SIG-M5 treated with dmso at 0.1 percent for 504 hours (cell line): ENCODE data around the gene MAN2A2.

Experiments
- DNase-seq: peaks from one replicate; lab custom pipeline; 2025; ENCODE audit not compliant: unreplicated experiment; lab: John Stamatoyannopoulos, UW

MAN2A2 gene

DNA sequence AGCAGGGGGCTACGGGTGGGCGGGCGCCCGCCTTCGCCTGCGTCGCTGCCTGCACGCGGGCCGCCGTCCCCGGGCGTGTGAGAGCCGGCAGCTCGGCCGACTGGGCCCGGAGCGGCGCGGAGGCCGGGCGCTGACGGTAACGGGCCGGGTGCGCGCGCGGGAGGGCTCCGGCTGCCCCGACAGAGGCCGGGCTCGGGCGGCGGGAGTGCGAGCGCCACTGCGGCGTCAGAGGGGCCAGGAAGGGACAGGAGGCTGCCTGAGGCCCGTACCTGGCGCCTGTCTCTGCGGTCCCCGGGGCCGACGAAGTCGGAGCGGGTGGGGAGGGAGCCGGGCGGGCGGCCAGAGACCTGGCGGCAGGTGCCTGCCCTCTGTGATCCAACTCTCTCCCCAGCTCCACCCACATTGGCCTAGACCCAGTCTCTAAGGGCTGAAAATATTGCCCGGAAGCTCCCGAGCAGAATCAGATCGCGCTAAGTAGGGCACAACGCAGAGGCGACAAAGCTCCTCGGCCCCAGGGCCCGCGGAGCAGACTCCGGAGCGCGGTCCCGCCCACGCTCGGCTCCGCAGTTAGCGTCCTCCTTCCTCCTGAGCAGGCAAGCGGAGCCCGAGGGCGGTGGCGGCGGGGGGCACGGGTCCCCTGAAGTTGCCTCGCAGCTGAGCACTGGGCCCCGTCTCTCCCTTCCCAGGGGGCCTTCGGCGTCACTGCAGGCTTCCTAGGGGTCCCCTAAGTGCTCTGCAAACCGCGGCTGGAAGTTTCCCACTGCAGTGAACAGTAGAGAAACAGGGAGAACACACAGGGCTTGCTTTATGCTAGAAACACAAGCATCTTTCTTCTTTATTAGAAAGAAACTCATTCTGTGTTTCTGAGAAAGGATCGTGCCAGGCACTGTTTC, at the start of gene MAN2A2:
TSS of gene MAN2A2 (plus strand) at position 463 of the 893 bp plus-strand sequence. CDS start 906 bp downstream, outside the sequence.
- peak; percentile 44 for DNase-seq

DNA sequence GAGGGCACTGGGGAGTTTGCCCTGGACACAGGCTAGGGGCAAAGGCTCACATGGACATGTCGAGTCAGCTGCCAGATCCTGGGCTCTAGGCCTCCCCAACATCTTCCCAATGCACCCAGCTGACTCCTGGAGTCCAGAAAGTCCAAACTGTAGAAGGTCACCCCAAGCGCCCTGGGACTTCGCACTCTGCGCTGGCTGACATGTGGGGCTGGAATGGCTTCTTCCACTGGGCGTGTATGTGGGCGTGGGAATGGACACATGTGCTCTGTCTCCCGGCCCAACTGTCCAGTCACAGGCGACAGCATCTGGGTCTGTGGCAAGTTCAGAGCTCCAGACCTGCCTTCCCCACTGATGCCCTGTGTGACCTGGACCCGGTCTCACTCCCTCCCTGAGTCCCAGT, 48.0 kb upstream of the MAN2A2 start:
- no peak for DNase-seq

DNA sequence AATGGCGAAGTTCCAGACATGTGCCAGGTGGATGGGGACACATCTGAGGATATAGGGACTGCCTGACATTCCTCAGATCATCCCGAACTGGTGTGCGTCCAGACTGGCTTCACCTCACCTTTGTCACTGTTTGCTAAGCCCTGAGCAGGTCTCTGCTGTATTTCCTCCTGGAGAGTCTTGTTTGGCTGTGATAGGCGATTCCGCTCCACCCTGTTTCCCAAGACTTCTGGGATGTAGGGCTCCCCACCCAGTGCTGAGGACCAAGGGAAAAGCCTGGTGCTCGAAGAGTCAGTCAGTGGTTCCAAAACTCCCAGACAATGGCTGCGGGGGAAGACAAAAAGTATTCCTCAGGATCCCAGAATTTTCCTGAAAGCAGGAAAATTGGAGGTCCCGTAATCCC, 45.8 kb upstream of the MAN2A2 start:
- no peak for DNase-seq

DNA sequence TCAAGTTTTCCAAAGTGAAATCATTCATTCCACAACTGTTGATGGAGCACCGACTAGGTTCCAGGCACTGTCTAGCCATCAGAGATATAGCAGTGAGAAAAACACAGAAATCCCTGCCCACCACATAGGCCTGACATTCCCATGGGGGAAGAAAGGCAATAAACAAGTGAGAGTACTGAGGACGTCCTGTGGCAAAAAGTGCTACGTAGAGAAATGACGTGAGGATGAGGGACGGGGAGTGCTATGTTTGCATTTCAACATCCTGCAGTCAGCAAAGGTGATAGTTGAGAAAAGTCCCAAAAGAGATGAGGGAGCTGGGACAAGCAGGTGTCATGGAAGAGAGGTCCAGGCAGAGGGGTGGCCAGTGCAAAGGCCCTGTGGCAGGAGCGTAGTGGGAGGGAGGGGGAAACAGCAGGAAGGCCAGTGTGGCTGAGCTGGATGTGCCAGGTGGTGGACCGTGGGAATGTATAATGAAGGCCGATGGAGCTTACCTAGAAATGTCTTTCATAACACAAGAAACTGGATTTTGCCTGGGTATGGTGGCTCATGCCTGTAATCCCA, 45.1 kb upstream of the MAN2A2 start:
- no peak for DNase-seq

DNA sequence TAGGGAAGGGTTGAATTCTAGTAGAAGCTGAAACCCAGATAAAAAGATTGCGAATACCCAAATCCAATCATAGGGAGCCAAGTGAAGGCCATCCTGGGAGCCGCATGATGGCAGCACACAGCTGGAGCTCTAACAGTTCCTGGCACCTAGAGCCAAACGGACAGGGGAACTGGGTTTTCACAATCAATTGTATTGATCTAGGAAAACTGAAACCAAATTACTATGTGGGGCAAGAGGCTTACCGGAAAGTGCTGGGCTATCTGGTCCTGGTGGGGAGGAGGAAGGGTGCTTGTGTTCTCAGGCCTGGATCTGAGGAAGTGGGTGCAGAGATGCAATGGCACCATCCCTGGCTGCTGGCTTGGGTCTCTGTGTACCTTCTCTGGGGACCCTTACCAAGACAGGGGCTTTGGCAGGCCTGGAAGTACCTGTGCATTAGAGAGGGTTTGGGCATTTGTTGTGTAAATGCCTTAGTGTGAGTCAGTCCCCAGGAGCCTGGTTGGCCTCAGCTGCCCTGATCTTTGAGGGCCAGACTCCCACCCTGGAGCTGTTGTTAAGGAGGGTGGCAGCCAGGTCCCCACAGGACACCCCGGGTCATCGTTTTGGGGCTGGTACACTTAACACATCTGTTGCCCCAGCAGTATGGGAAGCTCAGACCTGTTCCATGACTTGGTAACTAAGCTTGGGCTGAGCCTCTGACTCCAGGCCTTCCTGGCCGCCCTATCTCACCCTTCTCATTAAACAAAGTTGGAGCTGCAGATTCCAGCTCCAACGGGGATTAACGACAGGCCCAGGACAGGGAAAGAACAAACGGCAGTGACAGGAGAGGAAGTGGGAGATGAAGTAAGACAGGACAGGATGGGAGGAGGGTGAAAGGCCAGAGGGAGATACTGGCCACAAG, 43.6 kb upstream of the MAN2A2 start:
- DNase-seq = no peak

DNA sequence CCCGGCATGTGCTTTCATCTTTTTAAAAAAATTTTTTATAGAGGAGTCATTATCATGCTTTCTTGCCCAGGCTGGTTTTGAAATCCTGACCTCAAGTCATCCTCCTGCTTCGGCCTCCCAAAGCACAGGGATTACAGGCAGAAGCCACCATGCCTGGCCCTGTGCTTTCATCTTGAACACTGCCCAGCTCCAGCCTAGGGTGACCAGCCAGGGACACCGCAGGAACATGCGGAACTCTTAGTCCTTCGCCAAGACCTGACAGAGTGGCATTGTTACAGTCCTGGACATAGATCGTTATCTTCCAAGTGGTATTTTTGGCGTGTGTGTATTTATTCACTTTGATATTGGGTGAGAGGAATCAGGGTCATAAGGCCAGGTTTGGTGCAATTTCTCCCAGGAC, 42.7 kb upstream of the MAN2A2 start:
- DNase-seq = no peak

DNA sequence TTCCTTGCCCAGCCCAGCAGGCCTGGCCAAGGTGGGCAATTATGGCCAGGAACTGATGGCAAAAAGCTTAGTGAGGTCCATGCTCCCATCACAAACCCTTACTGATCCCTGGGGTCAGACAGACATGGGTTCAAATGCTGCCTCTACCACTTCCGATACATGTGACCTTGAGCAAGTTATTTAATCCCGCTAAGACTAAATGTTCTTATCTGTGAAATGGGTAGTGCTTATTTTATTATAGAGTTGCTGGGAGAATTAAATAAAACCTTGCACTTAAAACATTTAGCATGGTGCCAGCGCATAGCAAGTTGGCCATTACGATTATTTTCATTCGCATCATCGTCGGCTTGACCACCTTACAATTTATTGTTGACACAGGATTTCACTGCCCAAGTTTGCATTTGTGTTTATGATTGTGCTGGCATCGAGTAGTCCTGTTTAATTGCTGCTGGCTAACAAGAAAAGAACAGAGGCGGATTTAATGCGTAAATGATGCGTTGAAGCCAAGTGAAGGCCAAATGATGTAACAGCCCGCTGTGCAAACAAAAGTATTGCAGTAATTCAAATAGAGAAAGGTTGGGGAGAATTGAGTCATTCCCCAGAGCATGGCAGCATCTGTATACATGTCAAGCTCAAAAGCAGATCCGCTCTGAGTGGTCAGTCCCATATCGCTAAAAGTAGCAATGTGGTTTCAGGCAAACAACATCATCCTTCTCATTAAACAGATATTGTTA, 42.0 kb upstream of the MAN2A2 start:
- peak; percentile 88 for DNase-seq

DNA sequence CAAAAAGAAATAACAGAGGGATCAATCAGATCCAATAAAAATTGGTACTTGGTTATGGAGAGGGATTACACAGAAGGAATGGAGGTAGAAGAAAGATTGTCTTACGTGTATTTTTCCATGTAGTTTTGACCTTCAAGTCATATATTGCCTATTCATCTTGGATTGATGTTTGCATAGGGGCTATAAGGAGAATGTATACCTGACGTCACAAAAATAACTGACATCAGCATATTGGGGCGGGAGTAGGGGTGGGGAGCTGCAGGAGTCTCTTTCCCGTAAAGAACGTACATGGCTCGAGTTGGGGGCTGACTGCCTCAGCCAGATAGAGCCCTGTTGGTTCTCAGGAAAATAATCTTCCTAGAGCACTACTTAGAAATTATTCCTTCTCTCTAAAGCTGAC, 40.6 kb upstream of the MAN2A2 start:
- no peak for DNase-seq

DNA sequence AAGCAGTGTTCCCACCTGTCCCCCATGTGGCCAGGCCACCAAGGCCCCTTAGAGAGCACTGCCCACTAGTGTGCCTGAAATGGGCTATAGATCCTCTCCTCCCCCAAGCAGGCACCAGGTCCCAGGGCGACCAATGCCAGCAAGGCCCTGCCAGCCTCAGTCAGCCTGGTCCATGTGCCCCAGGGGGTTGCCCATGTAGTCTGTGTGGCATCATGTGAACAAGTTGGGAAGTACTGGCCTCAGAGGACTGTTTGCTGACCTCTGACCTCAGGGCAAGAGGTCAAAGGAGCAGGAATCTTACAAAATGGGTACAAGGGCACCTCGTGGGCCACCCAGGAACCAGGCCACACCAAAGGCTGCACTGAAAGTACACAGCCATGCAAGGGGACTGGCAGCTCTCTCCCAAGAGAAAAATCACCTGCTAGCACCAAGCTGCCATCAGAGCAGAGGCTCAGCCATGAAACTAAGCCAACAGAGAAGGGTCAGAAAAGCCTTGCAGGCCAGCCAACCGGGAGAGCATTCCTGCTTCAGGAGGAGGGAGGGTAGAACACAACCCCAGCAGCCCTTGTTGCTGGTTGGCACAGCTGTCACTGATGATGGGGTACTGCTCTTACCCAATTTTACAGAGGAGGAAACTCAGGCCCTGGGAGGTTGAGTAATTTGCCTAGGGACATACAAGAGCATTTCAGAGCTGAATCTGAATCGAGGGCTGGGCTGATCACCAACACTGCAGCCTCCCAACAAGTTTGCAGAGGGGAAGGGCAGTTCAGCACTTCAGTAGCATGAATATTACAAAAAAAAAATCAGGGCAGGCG, 39.9 kb upstream of the MAN2A2 start:
- DNase-seq = peak; percentile 79

DNA sequence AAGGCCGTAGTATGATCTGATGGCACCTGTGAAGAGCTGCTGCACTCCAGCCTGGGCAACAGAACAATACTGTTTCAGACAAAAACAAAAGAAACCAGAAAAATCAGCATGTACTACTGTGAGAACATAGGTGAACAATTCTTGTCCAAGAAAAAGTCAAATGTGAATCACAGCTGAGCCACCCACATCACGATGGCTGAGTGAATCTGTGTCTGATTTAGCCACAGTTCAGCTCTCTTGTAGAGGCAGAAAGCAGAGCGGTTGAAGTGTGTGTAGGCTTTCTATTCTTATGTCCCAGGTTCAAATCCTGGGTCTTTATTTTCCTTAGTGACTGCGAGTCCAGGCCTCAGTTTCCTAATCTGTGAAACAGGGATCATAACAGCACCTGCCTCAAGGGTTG, 39.1 kb upstream of the MAN2A2 start:
- no peak for DNase-seq

DNA sequence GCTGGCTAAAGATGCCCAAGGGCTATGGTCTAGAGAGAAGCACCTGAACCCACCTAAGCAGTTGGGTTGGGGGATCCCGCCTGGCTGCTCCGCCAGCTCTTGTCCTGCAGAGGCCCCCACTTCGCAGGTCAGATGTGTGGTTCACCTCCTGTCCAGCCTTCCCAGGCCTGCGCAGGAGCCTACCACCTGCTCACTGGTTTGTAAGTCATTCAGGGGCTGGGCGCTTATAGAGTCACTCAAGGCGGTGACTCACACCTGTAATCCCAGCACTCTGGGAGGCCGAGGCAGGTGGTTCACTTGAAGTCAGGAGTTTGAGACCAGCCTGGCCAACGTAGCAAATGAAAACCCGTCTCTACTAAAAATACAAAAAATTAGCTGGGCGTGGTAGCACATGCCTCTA, 38.6 kb upstream of the MAN2A2 start:
- DNase-seq = no peak

DNA sequence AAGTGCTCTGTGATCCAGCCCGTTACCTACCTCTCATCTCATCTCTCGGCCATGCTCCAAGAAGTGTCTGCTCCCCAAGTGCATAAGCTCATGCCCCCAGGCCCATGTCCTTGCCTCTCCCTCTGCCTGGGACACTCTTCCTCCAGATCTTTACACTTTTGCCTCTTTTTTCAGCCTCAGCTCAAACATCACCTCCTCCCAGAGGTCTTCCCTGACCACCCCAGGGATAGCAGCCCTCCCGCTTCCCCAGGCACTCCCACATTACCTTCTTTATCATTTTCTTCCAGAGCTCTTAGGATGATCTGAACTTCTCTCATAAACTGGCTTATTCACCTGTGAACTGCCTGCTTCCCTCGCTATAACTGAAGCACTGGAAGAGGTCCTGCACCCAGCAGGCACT, 37.4 kb upstream of the MAN2A2 start:
- no peak for DNase-seq

DNA sequence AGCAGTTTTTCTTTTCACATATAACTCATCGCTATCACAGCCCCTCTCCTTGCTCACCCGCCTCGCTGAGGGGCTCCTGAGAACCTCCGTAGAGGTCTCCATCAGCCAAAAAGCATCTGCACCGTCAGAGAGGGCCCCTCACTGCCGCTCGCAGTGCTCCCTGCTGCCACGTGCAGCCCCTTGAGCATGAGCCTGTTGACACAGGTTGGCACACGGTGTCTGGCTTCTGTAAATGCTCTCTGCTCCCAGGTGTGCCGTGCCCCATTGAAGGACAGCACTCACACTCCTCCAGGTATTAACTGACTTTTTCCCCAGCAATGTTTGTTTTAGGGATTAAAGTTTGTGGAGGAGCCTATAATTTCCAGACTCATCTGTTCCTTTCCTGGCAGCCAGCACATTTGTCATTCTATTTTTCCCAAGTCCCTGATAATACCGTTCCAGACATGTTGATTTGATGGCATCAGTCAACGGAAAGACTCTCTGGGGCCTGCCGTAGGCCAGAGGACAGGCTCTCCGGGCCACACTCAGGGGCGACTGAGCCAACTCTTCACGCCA, 36.9 kb upstream of the MAN2A2 start:
- no peak for DNase-seq

DNA sequence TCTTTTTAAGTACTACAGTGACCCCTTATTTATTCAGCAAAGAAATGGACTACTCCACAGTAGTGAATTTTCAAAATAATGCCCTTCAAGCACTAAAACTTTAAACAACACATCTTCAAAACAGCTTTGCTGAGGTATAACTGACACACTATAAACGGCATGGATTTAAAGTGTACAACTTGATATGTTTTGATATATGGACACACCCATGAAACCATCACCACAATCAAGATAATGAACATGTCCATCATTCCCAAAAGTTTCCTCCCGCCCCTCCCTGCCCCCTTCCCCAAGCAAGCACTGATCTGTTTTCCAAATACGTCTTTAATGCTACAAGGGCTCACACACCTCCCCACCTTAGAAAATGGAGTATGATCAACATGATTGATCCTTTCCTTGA, 36.3 kb upstream of the MAN2A2 start:
- no peak for DNase-seq

DNA sequence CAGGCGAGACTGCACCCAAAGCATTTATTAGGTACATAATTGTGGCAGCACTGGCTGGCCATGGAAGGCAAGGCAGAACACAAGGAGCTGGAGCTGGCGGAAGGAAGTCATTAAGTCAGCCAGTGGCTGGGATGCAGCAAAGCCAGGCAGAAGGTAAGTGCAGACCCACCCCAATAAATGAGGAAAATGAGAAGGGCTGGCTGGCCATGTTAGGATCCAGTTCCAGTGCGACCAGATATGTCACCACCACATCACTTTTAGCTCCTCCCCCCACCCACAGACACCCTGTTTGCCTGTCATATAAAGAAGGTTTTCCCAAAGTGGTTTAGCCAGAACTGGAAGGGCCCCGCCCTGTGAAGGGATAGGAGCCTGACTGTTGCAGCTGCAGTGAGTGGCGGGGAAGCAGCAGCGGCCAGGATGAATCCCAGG, 34.8 kb upstream of the MAN2A2 start, which contains the start of gene FURIN:
TSS of gene FURIN (plus strand) at position 328 of the 429 bp plus-strand sequence. CDS start 7,153 bp downstream, outside the sequence.
- DNase-seq = peak; percentile 37

DNA sequence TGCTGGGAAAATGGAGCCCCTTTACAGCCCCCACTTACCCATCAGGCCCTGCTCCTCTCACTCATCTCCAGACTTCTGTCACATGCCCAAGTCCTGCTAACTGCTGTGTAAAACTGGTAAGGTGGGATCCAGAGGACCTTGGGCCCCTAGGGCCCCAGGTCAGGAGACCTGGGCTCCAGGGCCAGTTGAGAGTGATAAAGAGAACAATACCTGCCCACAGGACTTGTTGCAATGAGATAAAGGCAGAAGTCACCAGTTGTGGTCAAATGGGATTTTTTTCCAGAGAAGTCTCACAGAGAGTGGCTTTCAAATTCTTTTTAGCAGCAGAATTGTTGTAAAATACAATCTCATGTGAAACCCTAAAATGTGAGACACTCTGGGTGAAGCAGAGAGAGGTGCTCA, 34.0 kb upstream of the MAN2A2 start:
- DNase-seq = no peak

DNA sequence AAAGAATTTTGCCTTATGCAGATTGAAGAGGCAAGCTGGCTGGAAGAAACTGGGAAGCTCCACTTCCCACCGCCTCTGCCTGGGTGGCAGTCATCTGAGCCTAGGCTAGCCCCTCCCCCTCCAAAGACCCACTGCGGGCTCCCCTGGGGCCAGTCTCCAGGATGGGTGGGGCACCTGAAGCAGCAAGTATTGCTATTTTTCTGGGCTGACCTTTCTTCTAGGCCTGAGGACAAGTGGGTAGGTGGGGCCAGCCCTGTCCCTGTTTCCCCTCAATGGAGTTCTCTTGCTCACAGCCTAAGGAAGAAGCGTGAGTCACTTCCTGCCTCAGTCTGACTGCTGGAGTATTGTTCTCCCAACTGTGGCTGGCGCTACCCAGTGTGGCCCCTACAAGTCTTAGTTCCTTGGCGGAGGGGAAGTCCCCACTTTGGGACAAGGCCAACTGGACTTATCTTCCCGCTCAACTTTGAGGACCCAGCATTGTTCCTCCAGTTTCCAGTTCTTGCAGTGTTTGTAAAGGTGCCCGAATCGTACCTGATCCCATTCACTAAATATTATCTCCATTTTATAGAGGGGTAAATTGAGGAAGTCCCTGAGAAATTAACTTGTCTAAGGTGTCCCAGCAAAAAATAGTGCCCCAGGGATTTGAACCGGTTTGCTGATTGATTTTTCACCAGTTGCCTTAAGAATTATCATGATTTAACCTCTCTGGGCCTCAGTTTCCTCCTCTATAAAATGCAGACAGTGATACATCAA, 33.3 kb upstream of the MAN2A2 start:
- DNase-seq = peak; percentile 77

DNA sequence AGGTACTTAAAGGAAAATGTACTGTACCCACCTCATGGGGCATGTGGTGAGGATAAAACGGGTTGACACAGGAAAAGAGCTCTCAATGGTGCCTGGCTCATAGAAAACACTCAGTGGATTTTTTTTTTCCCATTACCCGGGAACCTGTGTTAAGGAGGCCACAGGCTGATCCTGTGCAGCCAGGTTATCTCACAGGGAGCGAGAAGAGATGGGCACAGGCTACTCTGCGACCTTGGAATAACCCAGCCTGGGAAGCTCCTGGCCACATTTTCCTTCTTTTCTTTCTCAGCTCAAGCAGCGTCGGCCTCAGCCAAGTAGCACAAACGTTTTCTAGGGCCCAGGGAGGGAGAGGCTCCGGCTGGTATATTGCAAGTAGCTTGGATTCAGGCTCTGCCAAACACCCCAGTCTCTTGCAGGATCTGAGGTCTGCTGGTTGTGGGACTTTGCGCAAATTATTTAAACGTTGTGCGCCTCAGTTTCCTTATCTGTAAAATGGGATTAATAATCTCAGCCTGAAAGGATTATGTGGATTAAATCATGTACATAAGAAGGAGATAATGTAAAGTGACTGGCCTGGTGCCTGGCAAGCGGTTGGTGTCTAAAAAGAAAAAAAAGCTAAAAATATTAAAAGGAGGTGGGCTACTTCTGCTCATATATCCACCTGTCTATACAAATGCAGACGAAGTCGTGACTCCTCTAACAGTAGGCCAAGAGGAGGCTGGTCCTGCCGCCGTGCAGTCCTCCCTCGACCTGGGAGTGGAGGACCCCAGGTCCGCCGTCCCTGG, 32.6 kb upstream of the MAN2A2 start:
- DNase-seq = no peak
